ENCODE data around the gene CAPN8.

DNA sequence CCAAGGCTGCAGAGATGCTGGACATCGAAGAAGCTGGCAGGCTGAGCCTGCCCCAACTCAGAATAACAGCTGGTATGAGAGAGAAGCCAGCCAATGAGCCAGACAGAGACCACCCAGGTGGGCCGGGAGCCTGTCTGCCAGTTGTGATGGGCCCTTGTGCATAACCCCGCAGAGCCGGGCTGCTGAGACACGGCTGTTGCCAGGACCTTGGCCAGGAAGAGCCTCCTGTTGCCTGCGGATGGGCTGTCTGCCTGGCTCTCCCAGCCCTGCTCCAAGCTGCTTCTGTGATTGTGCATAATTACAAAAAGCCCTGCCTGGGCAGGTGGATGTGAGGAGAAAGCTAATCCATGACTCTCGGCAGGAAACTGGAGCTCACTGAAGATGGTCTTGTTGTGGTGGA, 126.5 kb downstream of the CAPN8 start:
- TF ChIP-seq, protein P1, sequence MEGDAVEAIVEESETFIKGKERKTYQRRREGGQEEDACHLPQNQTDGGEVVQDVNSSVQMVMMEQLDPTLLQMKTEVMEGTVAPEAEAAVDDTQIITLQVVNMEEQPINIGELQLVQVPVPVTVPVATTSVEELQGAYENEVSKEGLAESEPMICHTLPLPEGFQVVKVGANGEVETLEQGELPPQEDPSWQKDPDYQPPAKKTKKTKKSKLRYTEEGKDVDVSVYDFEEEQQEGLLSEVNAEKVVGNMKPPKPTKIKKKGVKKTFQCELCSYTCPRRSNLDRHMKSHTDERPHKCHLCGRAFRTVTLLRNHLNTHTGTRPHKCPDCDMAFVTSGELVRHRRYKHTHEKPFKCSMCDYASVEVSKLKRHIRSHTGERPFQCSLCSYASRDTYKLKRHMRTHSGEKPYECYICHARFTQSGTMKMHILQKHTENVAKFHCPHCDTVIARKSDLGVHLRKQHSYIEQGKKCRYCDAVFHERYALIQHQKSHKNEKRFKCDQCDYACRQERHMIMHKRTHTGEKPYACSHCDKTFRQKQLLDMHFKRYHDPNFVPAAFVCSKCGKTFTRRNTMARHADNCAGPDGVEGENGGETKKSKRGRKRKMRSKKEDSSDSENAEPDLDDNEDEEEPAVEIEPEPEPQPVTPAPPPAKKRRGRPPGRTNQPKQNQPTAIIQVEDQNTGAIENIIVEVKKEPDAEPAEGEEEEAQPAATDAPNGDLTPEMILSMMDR (IDR thresholded peaks at IDR 0.05) = no peak
- no peak for TF ChIP-seq ELF1 (IDR thresholded peaks at IDR 0.05)

All from SK-N-SH (cell line).